Motor neuron (in vitro differentiated cells): Measurements from ENCODE around the gene TSG101. TPM values are rescaled to one million over a fixed set of nuclear protein-coding genes. Genes with fewer than 3 reads are reported as not detected.

ENCODE experiments used
- ATAC-seq, 8 experiments: fragments of 200-7000 bp; cut with Tn5 transposase; replicated peaks in 6 of 8; 2 replicates each; pipeline ENCODE4 v1.8.0; 2021; ENCODE audit warnings: mild to moderate bottlenecking in 8 of 8, moderate library complexity in 8 of 8
- H3K27ac ChIP-seq, 2 donors: fragments of 250-450 bp; sonication (Bioruptor Pico); 2 replicates each; pipeline ENCODE4 v1.9.0; 2021; ENCODE audit warnings: antibody characterized with exemption in 2 of 2, mild to moderate bottlenecking in 2 of 2, moderate library complexity in 1 of 2
- H3K4me1 ChIP-seq, 2 donors: fragments of 250-450 bp; sonication (Bioruptor Pico); replicated peaks in 1 of 2; 2 replicates each; pipeline ENCODE4 v1.6.1; 2021; ENCODE audit warnings: antibody characterized with exemption in 2 of 2, mild to moderate bottlenecking in 2 of 2, moderate library complexity in 1 of 2
- H3K4me3 ChIP-seq, 5 donors: fragments of 250-450 bp; sonication (Bioruptor Pico); 2 replicates each; pipeline ENCODE4 v1.9.0; 2021; ENCODE audit warnings: antibody characterized with exemption in 5 of 5, mild to moderate bottlenecking in 5 of 5, moderate library complexity in 4 of 5
- WGBS, 10 experiments: fragments of 450-650 bp; shearing (Covaris generic); methylation state at CpG; one replicate each; pipeline ENCODE4 v1.0.0; 2022; 5-methylcytosine and 5-hydroxymethylcytosine counted together
- in situ Hi-C, 9 experiments: fragments of 400-800 bp; cut with MboI; loops; one replicate each; pipeline ENCODE4 v1.15.0; 2021; ENCODE audit warnings: low sequenced_read_pairs in 9 of 9, low pct_unique_long_range_greater_than_20kb in 2 of 9; ENCODE audit not compliant: unreplicated experiment in 9 of 9
- total RNA-seq, 8 experiments: library from RNA; unstranded; fragments of 300-600 nt; gene quantifications; 2 replicates each; pipeline versions ENCODE4 v1.2.3 to v1.2.4, GENCODE V29; 2022

TSG101 gene
- total RNA-seq, 8 experiments from 2014 or later, result 57.3 to 100 (median 86.0) TPM

GRCh38 chr11:18452927-18453326 is 73.8 kb downstream of the TSG101 start:
- peak in 3 of 8 experiments; percentile 48 to 60 (median 56) for ATAC-seq
- in situ Hi-C loops, result no loop called here
- no peaks in the 10 kb centered on the region for H3K4me1 ChIP-seq
- WGBS, 10 experiments, result 0 to 80% (median 53%) methylated on average over 1 to 2 of the region's 2 CpGs; no CpG with 5 or more reads in 4 of the 10 experiments
- no peak overlapping the region for H3K27ac ChIP-seq
- no peak overlapping the region for H3K4me3 ChIP-seq

- 46 to 100% (median 82%) methylated on average over 1 to 3 of the region's 3 CpGs for WGBS, 10 experiments
- Histone ChIP-seq H3K4me1 (no peaks in the 10 kb centered on the region), H3K27ac (no peak overlapping the region), H3K4me3 (no peak overlapping the region)
- in situ Hi-C loops, result no loop called here
- peak in 1 of 8 experiments; percentile 41 for ATAC-seq
Observed at GRCh38 chr11:18449251-18449650, 77.5 kb downstream of the TSG101 start.

- H3K4me1 ChIP-seq, result no peaks in the 10 kb centered on the region
- ATAC-seq, result no peak
- H3K4me3 ChIP-seq, result no peak overlapping the region
- in situ Hi-C loops, result no loop called here
- no peak overlapping the region for H3K27ac ChIP-seq
- WGBS, 10 experiments, result 33 to 100% (median 68%) methylated on average over 1 to 2 of the region's 2 CpGs
Observed at GRCh38 chr11:18438691-18439090, 88.1 kb downstream of the TSG101 start.

Other genes with a start within 250 kb of the TSG101 start
- gene HPS5, start 204.8 kb downstream of the TSG101 start, total RNA-seq, result 10 to 100 TPM; 12.9 to 33.2 (median 19.0) TPM
- 10 to 100 TPM; 22.9 to 88.8 (median 41.7) TPM for gene GTF2H1, start 204.4 kb downstream of the TSG101 start, total RNA-seq
- gene LDHA, start 132.4 kb downstream of the TSG101 start, total RNA-seq, result 100 to 1,000 TPM; 227 to 767 (median 525) TPM
- gene LDHC, start 114.6 kb downstream of the TSG101 start, total RNA-seq, result 1 to 10 TPM in 1 of 8 experiments, not detected in 7; 2.4 TPM
- under 1 TPM; 0.09 to 0.91 (median 0.29) TPM for gene LDHAL6A, start 71.1 kb downstream of the TSG101 start, total RNA-seq
- gene UEVLD, start 61.8 kb upstream of the TSG101 start, total RNA-seq, result 10 to 100 TPM in 5 of 8 experiments, 1 to 10 TPM in 3; 6.3 to 39.6 (median 17.4) TPM
- gene MISFA, start 72.8 kb upstream of the TSG101 start, total RNA-seq, result 10 to 100 TPM in 2 of 8 experiments, 1 to 10 TPM in 5, under 1 TPM in 1; 0.78 to 10.2 (median 2.0) TPM
- 10 to 100 TPM; 11.2 to 27.0 (median 16.5) TPM for gene SPTY2D1, start 107.4 kb upstream of the TSG101 start, total RNA-seq
- gene TMEM86A, start 171.8 kb upstream of the TSG101 start, total RNA-seq, result 10 to 100 TPM in 3 of 8 experiments, 1 to 10 TPM in 5; 1.5 to 22.0 (median 4.0) TPM
- gene IGSF22, start 199.2 kb upstream of the TSG101 start, total RNA-seq, result 1 to 10 TPM in 3 of 8 experiments, under 1 TPM in 5; 0.05 to 2.4 (median 0.86) TPM